ENCODE results near the gene IL17RC.

DNA sequence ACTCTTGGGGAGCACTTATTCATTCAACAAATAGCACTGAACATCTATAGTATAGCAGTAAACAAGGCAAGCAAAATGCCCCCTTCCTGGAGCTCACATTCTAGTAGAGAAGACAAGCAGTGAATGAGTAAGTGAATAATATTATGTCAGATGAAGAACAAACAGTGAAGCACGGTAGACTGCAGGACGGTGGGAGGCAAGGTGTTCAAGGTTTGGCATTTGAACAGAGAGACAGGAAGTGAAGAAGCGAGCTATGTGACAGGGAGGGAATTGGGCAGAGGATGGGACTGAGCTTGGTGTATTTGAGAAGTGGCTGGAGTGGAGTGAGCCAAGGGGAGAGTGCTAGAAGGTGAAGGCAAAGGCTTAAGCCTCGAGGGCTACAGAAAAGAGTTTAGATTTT, 18.1 kb downstream of the IL17RC start:
- TF ChIP-seq, protein P1, sequence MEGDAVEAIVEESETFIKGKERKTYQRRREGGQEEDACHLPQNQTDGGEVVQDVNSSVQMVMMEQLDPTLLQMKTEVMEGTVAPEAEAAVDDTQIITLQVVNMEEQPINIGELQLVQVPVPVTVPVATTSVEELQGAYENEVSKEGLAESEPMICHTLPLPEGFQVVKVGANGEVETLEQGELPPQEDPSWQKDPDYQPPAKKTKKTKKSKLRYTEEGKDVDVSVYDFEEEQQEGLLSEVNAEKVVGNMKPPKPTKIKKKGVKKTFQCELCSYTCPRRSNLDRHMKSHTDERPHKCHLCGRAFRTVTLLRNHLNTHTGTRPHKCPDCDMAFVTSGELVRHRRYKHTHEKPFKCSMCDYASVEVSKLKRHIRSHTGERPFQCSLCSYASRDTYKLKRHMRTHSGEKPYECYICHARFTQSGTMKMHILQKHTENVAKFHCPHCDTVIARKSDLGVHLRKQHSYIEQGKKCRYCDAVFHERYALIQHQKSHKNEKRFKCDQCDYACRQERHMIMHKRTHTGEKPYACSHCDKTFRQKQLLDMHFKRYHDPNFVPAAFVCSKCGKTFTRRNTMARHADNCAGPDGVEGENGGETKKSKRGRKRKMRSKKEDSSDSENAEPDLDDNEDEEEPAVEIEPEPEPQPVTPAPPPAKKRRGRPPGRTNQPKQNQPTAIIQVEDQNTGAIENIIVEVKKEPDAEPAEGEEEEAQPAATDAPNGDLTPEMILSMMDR (conservative IDR thresholded peaks at IDR 0.05): no peak
- TF ChIP-seq ZFX (IDR thresholded peaks at IDR 0.05): no peak

All from C4-2B (cell line).